Osteocyte (in vitro differentiated cells): ENCODE results near the gene RNASE13. TPM values are rescaled to one million over a fixed set of nuclear protein-coding genes. Genes with fewer than 3 reads are reported as not detected.

Experiments
- DNase-seq: peaks from one replicate; pipeline ENCODE4 v3.0.0; 2021; ENCODE audit warnings: mixed read lengths; ENCODE audit not compliant: unreplicated experiment; ENCODE audit errors: extremely low spot score
- H3K27ac Mint-ChIP-seq: one replicate; pipeline ENCODE4 v1.8.0; 2021; ENCODE audit warnings: mild to moderate bottlenecking, mixed read lengths; ENCODE audit not compliant: unreplicated experiment
- H3K27me3 Mint-ChIP-seq: one replicate; pipeline ENCODE4 v1.8.0; 2021; ENCODE audit warnings: mixed read lengths; ENCODE audit not compliant: unreplicated experiment
- H3K36me3 Mint-ChIP-seq: one replicate; pipeline ENCODE4 v1.8.0; 2021; ENCODE audit warnings: mixed read lengths; ENCODE audit not compliant: unreplicated experiment
- H3K4me1 Mint-ChIP-seq: one replicate; pipeline ENCODE4 v1.8.0; 2021; ENCODE audit warnings: mixed read lengths; ENCODE audit not compliant: unreplicated experiment
- H3K4me3 Mint-ChIP-seq: one replicate; pipeline ENCODE4 v1.8.0; 2021; ENCODE audit warnings: mild to moderate bottlenecking, moderate library complexity, mixed read lengths; ENCODE audit not compliant: unreplicated experiment
- H3K9me3 Mint-ChIP-seq: one replicate; pipeline ENCODE4 v1.8.0; 2021; ENCODE audit warnings: mixed read lengths; ENCODE audit not compliant: unreplicated experiment
- long read RNA-seq: library from polyadenylated mRNA; unstranded; transcript quantifications from one replicate; pipeline ENCODE4 v2.0.0, GENCODE V29; 2021
- total RNA-seq: library from RNA; stranded (reverse); gene quantifications from 2 replicates; pipeline ENCODE4 v1.2.1, GENCODE V29; 2021
- TF ChIP-seq, protein P1 (sequence below): fragments of 200-600 bp; sonication (generic); IDR thresholded peaks from 2 replicates; pipeline ENCODE4 v1.5.0; 2021; ENCODE audit warnings: antibody characterized with exemption, mild to moderate bottlenecking, moderate library complexity

Gene RNASE13, protein sequence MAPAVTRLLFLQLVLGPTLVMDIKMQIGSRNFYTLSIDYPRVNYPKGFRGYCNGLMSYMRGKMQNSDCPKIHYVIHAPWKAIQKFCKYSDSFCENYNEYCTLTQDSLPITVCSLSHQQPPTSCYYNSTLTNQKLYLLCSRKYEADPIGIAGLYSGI
- not detected in 2 replicates for total RNA-seq
- long read RNA-seq = 0 reads

DNA sequence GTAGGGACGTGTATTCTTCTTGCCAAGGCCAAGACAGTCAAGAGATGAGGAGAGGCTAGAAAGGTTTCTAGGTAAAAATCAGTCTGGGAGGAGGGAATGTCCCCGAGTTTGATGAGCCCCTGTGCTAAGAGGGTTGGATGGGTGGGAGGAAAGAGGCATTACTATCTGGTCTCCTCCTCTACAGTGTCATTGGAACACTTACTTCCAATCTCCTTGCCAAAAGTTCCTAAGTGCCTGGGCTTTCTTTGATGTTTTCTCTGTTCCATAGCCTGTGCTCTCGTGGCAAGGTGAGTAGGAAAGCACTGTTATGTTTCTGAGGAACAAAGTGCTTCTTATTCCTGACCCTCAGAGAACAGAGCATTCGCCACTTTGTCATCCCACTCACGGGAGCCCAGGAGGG lies at the start of gene RNASE13:
Gene RNASE13, minus strand, starts transcription at position 101 of the 400 bp plus-strand sequence. CDS start 519 bp downstream, outside the sequence.
- H3K4me1 Mint-ChIP-seq = peaks cover 9% of the 10 kb centered on the region
- H3K9me3 Mint-ChIP-seq = no peaks in the 10 kb centered on the region
- no peak within 1 kb of the TSS for H3K4me3 Mint-ChIP-seq
- H3K27me3 Mint-ChIP-seq = peaks cover 56% of the 10 kb centered on the region
- TF ChIP-seq, protein P1, sequence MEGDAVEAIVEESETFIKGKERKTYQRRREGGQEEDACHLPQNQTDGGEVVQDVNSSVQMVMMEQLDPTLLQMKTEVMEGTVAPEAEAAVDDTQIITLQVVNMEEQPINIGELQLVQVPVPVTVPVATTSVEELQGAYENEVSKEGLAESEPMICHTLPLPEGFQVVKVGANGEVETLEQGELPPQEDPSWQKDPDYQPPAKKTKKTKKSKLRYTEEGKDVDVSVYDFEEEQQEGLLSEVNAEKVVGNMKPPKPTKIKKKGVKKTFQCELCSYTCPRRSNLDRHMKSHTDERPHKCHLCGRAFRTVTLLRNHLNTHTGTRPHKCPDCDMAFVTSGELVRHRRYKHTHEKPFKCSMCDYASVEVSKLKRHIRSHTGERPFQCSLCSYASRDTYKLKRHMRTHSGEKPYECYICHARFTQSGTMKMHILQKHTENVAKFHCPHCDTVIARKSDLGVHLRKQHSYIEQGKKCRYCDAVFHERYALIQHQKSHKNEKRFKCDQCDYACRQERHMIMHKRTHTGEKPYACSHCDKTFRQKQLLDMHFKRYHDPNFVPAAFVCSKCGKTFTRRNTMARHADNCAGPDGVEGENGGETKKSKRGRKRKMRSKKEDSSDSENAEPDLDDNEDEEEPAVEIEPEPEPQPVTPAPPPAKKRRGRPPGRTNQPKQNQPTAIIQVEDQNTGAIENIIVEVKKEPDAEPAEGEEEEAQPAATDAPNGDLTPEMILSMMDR = no peak
- H3K27ac Mint-ChIP-seq = no peak within 1 kb of the TSS
- H3K36me3 Mint-ChIP-seq = no peaks in the 10 kb centered on the region
- DNase-seq = no peak

DNA sequence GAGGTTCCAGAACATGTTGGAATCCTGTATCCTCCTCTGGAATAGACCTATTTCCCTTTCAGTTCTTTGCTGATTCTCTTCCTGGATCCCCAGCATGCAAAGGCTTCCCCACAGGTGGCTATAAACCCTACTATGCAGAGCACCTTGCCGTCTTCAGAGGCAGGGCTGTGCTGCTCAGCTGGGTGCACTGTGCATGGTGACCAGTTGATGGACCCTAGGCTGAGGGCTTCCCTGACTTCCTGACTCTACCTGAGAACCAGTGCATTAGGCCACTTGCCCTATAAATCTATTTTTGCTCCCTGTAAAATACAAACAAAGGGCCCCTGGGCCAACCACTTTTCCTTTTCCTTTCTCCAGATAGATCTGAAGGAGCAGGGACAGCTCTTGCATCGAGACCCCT lies 49.8 kb upstream of the RNASE13 start:
- H3K36me3 Mint-ChIP-seq = peaks cover 51% of the 10 kb centered on the region
- DNase-seq = no peak
- TF ChIP-seq, protein P1 = no peak
- H3K4me3 Mint-ChIP-seq = no peak overlapping the region
- H3K9me3 Mint-ChIP-seq = no peaks in the 10 kb centered on the region
- peak overlapping the region; percentile 60 for H3K27ac Mint-ChIP-seq
- peaks cover 14% of the 10 kb centered on the region for H3K4me1 Mint-ChIP-seq
- no peaks in the 10 kb centered on the region for H3K27me3 Mint-ChIP-seq

DNA sequence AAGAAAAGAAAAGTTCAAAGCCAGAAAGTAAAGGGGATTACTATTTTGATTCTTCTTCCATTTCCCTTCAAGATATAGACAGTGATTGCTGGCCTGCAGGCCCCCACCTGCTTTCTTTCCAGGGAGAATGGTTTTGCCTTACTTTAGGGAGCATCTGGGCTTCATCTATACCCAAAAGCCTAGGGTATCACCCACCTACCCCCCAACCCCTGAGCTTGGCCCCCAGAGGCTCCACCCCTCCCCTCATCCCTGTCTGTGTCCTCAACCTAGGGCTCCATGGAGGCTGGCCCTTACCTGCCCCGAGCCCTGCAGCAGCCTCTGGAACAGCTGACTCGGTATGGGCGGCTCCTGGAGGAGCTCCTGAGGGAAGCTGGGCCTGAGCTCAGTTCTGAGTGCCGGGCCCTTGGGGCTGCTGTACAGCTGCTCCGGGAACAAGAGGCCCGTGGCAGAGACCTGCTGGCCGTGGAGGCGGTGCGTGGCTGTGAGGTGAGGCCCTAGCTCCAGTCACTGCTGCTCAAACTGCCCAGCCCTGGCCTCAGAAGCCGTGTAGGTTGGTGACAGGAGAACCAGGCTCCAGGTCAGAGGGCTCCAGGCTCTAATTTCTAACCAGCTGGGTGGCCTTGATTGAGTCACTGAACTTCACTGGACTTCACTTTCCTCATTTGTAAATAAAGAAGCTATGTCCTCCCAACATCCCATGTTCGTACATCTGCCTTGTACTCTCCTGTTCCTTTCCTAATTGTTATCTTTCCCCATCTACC lies 49.1 kb upstream of the RNASE13 start:
- H3K36me3 Mint-ChIP-seq = peaks cover 51% of the 10 kb centered on the region
- H3K4me3 Mint-ChIP-seq = no peak overlapping the region
- H3K27ac Mint-ChIP-seq = no peak overlapping the region
- TF ChIP-seq, protein P1 = no peak
- peaks cover 13% of the 10 kb centered on the region for H3K4me1 Mint-ChIP-seq
- DNase-seq = no peak
- no peaks in the 10 kb centered on the region for H3K9me3 Mint-ChIP-seq
- H3K27me3 Mint-ChIP-seq = no peaks in the 10 kb centered on the region

DNA sequence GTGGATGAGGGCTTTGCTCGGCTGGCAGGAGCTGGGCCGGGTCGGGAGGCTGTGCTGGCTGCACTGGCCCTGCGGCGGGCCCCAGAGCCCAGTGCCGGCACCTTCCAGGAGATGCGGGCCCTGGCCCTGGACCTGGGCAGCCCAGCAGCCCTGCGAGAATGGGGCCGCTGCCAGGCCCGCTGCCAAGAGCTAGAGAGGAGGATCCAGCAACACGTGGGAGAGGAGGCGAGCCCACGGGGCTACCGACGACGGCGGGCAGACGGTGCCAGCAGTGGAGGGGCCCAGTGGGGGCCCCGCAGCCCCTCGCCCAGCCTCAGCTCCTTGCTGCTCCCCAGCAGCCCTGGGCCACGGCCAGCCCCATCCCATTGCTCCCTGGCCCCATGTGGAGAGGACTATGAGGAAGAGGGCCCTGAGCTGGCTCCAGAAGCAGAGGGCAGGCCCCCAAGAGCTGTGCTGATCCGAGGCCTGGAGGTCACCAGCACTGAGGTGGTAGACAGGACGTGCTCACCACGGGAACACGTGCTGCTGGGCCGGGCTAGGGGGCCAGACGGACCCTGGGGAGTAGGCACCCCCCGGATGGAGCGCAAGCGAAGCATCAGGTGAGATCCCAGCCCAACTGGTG lies 47.0 kb upstream of the RNASE13 start:
- H3K9me3 Mint-ChIP-seq = no peaks in the 10 kb centered on the region
- peaks cover 58% of the 10 kb centered on the region for H3K36me3 Mint-ChIP-seq
- DNase-seq = no peak

More for the DNA sequence above, 47.0 kb upstream of the RNASE13 start:
- Mint-ChIP-seq H3K4me1 (peaks cover 3% of the 10 kb centered on the region), H3K27me3 (no peaks in the 10 kb centered on the region), H3K27ac (no peak overlapping the region), H3K4me3 (no peak overlapping the region)
- TF ChIP-seq, protein P1 = no peak
